CD4-positive, alpha-beta T cell treated with Interleukin-10 for 1 hour (primary cell): ENCODE results near the gene ERVH48-1.
"Not testable (repeated sequence)": the region's sequence is repeated elsewhere in the genome, so short reads cannot be mapped to it uniquely, and the experiment has no call there.

Source experiments
- DNase-seq: peaks from one replicate; pipeline ENCODE4 v3.0.0-alpha.2; 2020

ERVH48-1 gene

GRCh38 chr21:42925114-42925926, at the start of gene ERVH48-1:
ERVH48-1 (minus strand) TSS chr21:42925630; CDS start chr21:42919006, 6,624 bp downstream.
- no peak for DNase-seq

GRCh38 chr21:42973991-42974831, 48.8 kb upstream of the ERVH48-1 start, which contains the start of gene PKNOX1:
PKNOX1 (plus strand) TSS chr21:42974562; CDS start chr21:43004382, 29,820 bp downstream.
- DNase-seq, result peak; percentile 99

- no peak for DNase-seq
These were observed 48.0 kb upstream of the ERVH48-1 start for GRCh38 chr21:42973309-42973990.

GRCh38 chr21:42971897-42972275, 46.5 kb upstream of the ERVH48-1 start:
- no peak for DNase-seq

- DNase-seq, result no peak
These were observed 45.7 kb upstream of the ERVH48-1 start for GRCh38 chr21:42970946-42971653.

- DNase-seq, result no peak
These were observed 43.8 kb upstream of the ERVH48-1 start for GRCh38 chr21:42969193-42969600.

GRCh38 chr21:42967616-42968015, 42.2 kb upstream of the ERVH48-1 start:
- DNase-seq, result not testable (repeated sequence)

GRCh38 chr21:42965211-42965560, 39.8 kb upstream of the ERVH48-1 start:
- DNase-seq, result no peak

GRCh38 chr21:42964546-42965210, 39.2 kb upstream of the ERVH48-1 start:
- DNase-seq, result no peak

- no peak for DNase-seq
These were observed 38.7 kb upstream of the ERVH48-1 start for GRCh38 chr21:42964086-42964485.

GRCh38 chr21:42962380-42963007, 37.1 kb upstream of the ERVH48-1 start:
- no peak for DNase-seq

- no peak for DNase-seq
These were observed 34.3 kb upstream of the ERVH48-1 start for GRCh38 chr21:42959728-42960127.

GRCh38 chr21:42958122-42958521, 32.7 kb upstream of the ERVH48-1 start:
- DNase-seq, result not testable (repeated sequence)

GRCh38 chr21:42956824-42957630, 31.6 kb upstream of the ERVH48-1 start:
- DNase-seq, result no peak

- not testable (repeated sequence) for DNase-seq
These were observed 25.8 kb upstream of the ERVH48-1 start for GRCh38 chr21:42951193-42951592.

- peak; percentile 10 for DNase-seq
These were observed 23.8 kb upstream of the ERVH48-1 start for GRCh38 chr21:42949094-42949755.

GRCh38 chr21:42942244-42942643, 16.8 kb upstream of the ERVH48-1 start:
- DNase-seq, result no peak

- DNase-seq, result no peak
These were observed 16.3 kb upstream of the ERVH48-1 start for GRCh38 chr21:42941696-42942085.

- no peak for DNase-seq
These were observed 14.4 kb upstream of the ERVH48-1 start for GRCh38 chr21:42939582-42940413.
